Measurements from ENCODE around the gene NUTF2. TPM values are rescaled to one million over a fixed set of nuclear protein-coding genes. Genes with fewer than 3 reads are reported as not detected.

NUTF2 gene
- total and polyA plus RNA-seq, 7 experiments from 2014 or later: 34.7 to 125 (median 41.3) TPM

GRCh38 chr16:67885545-67885944 lies 38.8 kb downstream of the NUTF2 start:
- CTCF ChIA-PET: interaction anchor here (0.6 to 3.6 kb wide), 6 partner anchors 16 to 184 kb away, joined by 3 to 14 read pairs (median 3); no protein-coding TSS in a partner anchor
- Histone ChIP-seq H3K4me3 (ENCODE audit: low read length) (no peak overlapping the region), H3K4me1 (ENCODE audit: control insufficient read depth in 2 of 2, insufficient read depth in 2 of 2, low read length in 2 of 2) (no peaks in the 10 kb centered on the region), H3K27ac (ENCODE audit: low read depth, low read length) (no peak overlapping the region), H3K36me3 (ENCODE audit: control insufficient read depth in 2 of 3, insufficient read depth in 3 of 3, low read length in 3 of 3) (peaks cover 0 to 65% (median 27%) of the 10 kb centered on the region in 3 experiments), H3K9me3 (ENCODE audit: control insufficient read depth in 2 of 3, low read length in 3 of 3) (no peaks in the 10 kb centered on the region), H3K27me3 (ENCODE audit: control insufficient read depth in 2 of 2, insufficient read depth in 2 of 2, low read length in 2 of 2) (no peaks in the 10 kb centered on the region)
- H3K4me3 Mint-ChIP-seq: no peak overlapping the region
- H3K4me1 Mint-ChIP-seq: peaks cover 0 to 6% (median 0%) of the 10 kb centered on the region in 7 donors
- intact Hi-C loops (cut with micrococcal nuclease): no loop called here
- H3K36me3 Mint-ChIP-seq: peaks cover 0 to 28% (median 8%) of the 10 kb centered on the region in 5 donors
- ATAC-seq: no peak
- POLR2A ChIA-PET: interaction anchor here (0.5 to 1.3 kb wide), 3 partner anchors 11 to 155 kb away, joined by 3 to 6 read pairs (median 3); no protein-coding TSS in a partner anchor
- peaks cover 0 to 2% (median 0%) of the 10 kb centered on the region in 11 donors for H3K9me3 Mint-ChIP-seq
- peak overlapping the region in 1 of 9 donors; percentile 59 for H3K27ac Mint-ChIP-seq
- H3K27me3 Mint-ChIP-seq: no peaks in the 10 kb centered on the region
- no peak for DNase-seq

GRCh38 chr16:67885976-67886375 lies 39.2 kb downstream of the NUTF2 start:
- Mint-ChIP-seq H3K27ac (peak overlapping the region in 2 of 9 donors; percentile 59 to 63), H3K36me3 (peaks cover 0 to 27% (median 8%) of the 10 kb centered on the region in 5 donors), H3K4me3 (no peak overlapping the region), H3K4me1 (peaks cover 0 to 6% (median 0%) of the 10 kb centered on the region in 7 donors), H3K27me3 (no peaks in the 10 kb centered on the region), H3K9me3 (peaks cover 0 to 2% (median 0%) of the 10 kb centered on the region in 11 donors)
- Histone ChIP-seq H3K4me3 (ENCODE audit: low read length) (no peak overlapping the region), H3K27me3 (ENCODE audit: control insufficient read depth in 2 of 2, insufficient read depth in 2 of 2, low read length in 2 of 2) (no peaks in the 10 kb centered on the region), H3K9me3 (ENCODE audit: control insufficient read depth in 2 of 3, low read length in 3 of 3) (no peaks in the 10 kb centered on the region), H3K36me3 (ENCODE audit: control insufficient read depth in 2 of 3, insufficient read depth in 3 of 3, low read length in 3 of 3) (peaks cover 0 to 61% (median 23%) of the 10 kb centered on the region in 3 experiments), H3K27ac (ENCODE audit: low read depth, low read length) (no peak overlapping the region), H3K4me1 (ENCODE audit: control insufficient read depth in 2 of 2, insufficient read depth in 2 of 2, low read length in 2 of 2) (no peaks in the 10 kb centered on the region)
- POLR2A ChIA-PET: interaction anchor here (1.0 to 1.3 kb wide), 2 partner anchors 12 to 155 kb away, joined by 3 to 6 read pairs; no protein-coding TSS in a partner anchor
- CTCF ChIA-PET: interaction anchor here (0.6 to 1.2 kb wide), 3 partner anchors 16 to 184 kb away, joined by 3 to 6 read pairs (median 3); no protein-coding TSS in a partner anchor
- ATAC-seq (no peak), DNase-seq (no peak)
- intact Hi-C loops (cut with micrococcal nuclease): no loop called here

- no peak for DNase-seq
- no peaks in the 10 kb centered on the region for H3K9me3 ChIP-seq (ENCODE audit: control insufficient read depth in 2 of 3, low read length in 3 of 3)
- Mint-ChIP-seq H3K4me3 (no peak overlapping the region), H3K4me1 (peaks cover 0 to 6% (median 0%) of the 10 kb centered on the region in 7 donors), H3K36me3 (peaks cover 0 to 23% (median 8%) of the 10 kb centered on the region in 5 donors), H3K27ac (peak overlapping the region in 2 of 9 donors; percentile 49 to 63), H3K27me3 (no peaks in the 10 kb centered on the region), H3K9me3 (peaks cover 0 to 2% (median 0%) of the 10 kb centered on the region in 11 donors)
- H3K27me3 ChIP-seq (ENCODE audit: control insufficient read depth in 2 of 2, insufficient read depth in 2 of 2, low read length in 2 of 2): no peaks in the 10 kb centered on the region
- intact Hi-C loops (cut with micrococcal nuclease): no loop called here
- POLR2A ChIA-PET: interaction anchor here (1.0 to 1.3 kb wide), 2 partner anchors 12 to 155 kb away, joined by 3 to 6 read pairs; no protein-coding TSS in a partner anchor
- H3K4me1 ChIP-seq (ENCODE audit: control insufficient read depth in 2 of 2, insufficient read depth in 2 of 2, low read length in 2 of 2): no peaks in the 10 kb centered on the region
- no peak overlapping the region for H3K4me3 ChIP-seq (ENCODE audit: low read length)
- peaks cover 0 to 57% (median 18%) of the 10 kb centered on the region in 3 experiments for H3K36me3 ChIP-seq (ENCODE audit: control insufficient read depth in 2 of 3, insufficient read depth in 3 of 3, low read length in 3 of 3)
- ATAC-seq: no peak
- H3K27ac ChIP-seq (ENCODE audit: low read depth, low read length): no peak overlapping the region
- CTCF ChIA-PET: interaction anchor here (0.6 to 0.7 kb wide), 2 partner anchors 15 to 344 kb away, joined by 3 to 4 read pairs; no protein-coding TSS in a partner anchor
Observed at GRCh38 chr16:67886387-67886786, 39.7 kb downstream of the NUTF2 start.

DNA sequence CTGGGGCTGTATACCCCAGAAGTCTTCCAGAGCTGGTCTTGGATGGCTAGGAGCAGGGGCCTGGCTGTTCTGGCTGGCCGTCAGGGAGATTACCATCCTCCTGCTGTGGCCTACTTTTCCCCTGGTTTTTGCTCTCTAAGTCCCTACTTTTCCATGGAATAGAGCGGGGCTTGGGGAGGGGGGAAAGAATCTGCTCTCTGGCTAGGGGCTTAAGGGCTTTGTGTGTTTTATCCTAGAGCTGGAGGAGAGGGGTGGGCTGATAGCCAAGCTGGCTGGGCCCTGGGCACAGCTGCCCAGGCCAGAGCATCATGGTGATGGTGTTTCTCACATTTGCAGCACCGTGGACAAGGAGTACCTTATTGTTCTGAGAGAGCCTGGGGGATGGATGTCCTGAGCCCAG lies 41.6 kb downstream of the NUTF2 start:
- H3K4me1 ChIP-seq (ENCODE audit: control insufficient read depth in 2 of 2, insufficient read depth in 2 of 2, low read length in 2 of 2): no peaks in the 10 kb centered on the region
- no peak for ATAC-seq
- no peak overlapping the region for H3K27ac ChIP-seq (ENCODE audit: low read depth, low read length)
- Mint-ChIP-seq H3K27ac (peak overlapping the region in 1 of 9 donors; percentile 70), H3K4me3 (no peak overlapping the region), H3K4me1 (peaks cover 4 to 11% (median 9%) of the 10 kb centered on the region in 7 donors), H3K9me3 (peaks cover 0 to 2% (median 0%) of the 10 kb centered on the region in 11 donors), H3K36me3 (peaks cover 0 to 13% (median 4%) of the 10 kb centered on the region in 5 donors), H3K27me3 (no peaks in the 10 kb centered on the region)
- ChIA-PET POLR2A (interaction anchor here (1.0 to 1.8 kb wide), 2 partner anchors 10 to 15 kb away, joined by 4 read pairs; partner anchors contain the start of gene EDC4), CTCF (interaction anchor here (0.6 to 1.6 kb wide), 4 partner anchors 9 to 177 kb away, joined by 3 to 4 read pairs (median 4); no protein-coding TSS in a partner anchor)
- no peaks in the 10 kb centered on the region for H3K9me3 ChIP-seq (ENCODE audit: control insufficient read depth in 2 of 3, low read length in 3 of 3)
- H3K27me3 ChIP-seq (ENCODE audit: control insufficient read depth in 2 of 2, insufficient read depth in 2 of 2, low read length in 2 of 2): no peaks in the 10 kb centered on the region
- H3K36me3 ChIP-seq (ENCODE audit: control insufficient read depth in 2 of 3, insufficient read depth in 3 of 3, low read length in 3 of 3): peaks cover 0 to 39% (median 10%) of the 10 kb centered on the region in 3 experiments
- intact Hi-C loops (cut with micrococcal nuclease): no loop called here
- DNase-seq: no peak
- no peak overlapping the region for H3K4me3 ChIP-seq (ENCODE audit: low read length)

DNA sequence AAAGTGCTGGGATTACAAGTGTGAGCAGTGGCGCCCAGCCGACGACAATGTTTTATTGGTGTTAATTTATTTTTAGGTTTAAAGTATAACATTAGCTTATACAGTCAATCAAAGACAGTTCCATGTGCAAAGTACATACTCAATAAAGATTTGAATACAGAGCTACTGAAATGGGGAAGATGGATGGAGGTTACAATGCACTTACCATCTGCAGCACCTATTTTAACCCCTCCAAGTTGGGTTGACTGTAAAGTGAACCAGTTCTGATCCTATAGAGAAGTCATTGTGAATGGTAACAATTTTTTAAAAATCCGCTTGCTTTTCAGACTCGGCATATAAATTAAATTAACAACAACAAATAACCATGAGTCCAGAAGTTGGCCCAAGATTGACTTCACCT lies 45.6 kb downstream of the NUTF2 start:
- peak overlapping the region; percentile 77 to 98 (median 91) for H3K27ac Mint-ChIP-seq
- peak overlapping the region; percentile 94 for H3K27ac ChIP-seq (ENCODE audit: low read depth, low read length)
- H3K36me3 ChIP-seq (ENCODE audit: control insufficient read depth in 2 of 3, insufficient read depth in 3 of 3, low read length in 3 of 3): peaks cover 0 to 4% (median 0%) of the 10 kb centered on the region in 3 experiments
- no peaks in the 10 kb centered on the region for H3K9me3 Mint-ChIP-seq
- H3K4me1 Mint-ChIP-seq: peaks cover 20 to 45% (median 32%) of the 10 kb centered on the region in 7 donors
- H3K36me3 Mint-ChIP-seq: peaks cover 0 to 4% (median 0%) of the 10 kb centered on the region in 5 donors
- peaks cover 12 to 15% of the 10 kb centered on the region in 2 donors for H3K4me1 ChIP-seq (ENCODE audit: control insufficient read depth in 2 of 2, insufficient read depth in 2 of 2, low read length in 2 of 2)
- H3K4me3 Mint-ChIP-seq: peak overlapping the region; percentile 86 to 97 (median 94)
- peak overlapping the region; percentile 54 for H3K4me3 ChIP-seq (ENCODE audit: low read length)
- POLR2A ChIA-PET: interaction anchor here (0.6 to 2.7 kb wide), 11 partner anchors 10 to 353 kb away, joined by 3 to 25 read pairs (median 4); partner anchors contain the start of genes EDC4, PLA2G15, PSMB10 and RANBP10
- H3K9me3 ChIP-seq (ENCODE audit: control insufficient read depth in 2 of 3, low read length in 3 of 3): no peaks in the 10 kb centered on the region
- DNase-seq (no peak), ATAC-seq (no peak)
- no peaks in the 10 kb centered on the region for H3K27me3 ChIP-seq (ENCODE audit: control insufficient read depth in 2 of 2, insufficient read depth in 2 of 2, low read length in 2 of 2)
- intact Hi-C loops (cut with micrococcal nuclease): loop anchor here (2.0 to 10.0 kb wide), 7 partner anchors 50 to 418 kb away; partner anchors contain the start of genes ACD (in 1 of the 2), ATP6V0D1 (in 1 of the 2), C16orf86 (in 1 of the 2) and DPEP3 (in 1 of the 2)
- CTCF ChIA-PET: interaction anchor here (1.4 to 3.0 kb wide), 2 partner anchors 9 to 10 kb away, joined by 3 to 9 read pairs; no protein-coding TSS in a partner anchor
- H3K27me3 Mint-ChIP-seq: no peaks in the 10 kb centered on the region

DNA sequence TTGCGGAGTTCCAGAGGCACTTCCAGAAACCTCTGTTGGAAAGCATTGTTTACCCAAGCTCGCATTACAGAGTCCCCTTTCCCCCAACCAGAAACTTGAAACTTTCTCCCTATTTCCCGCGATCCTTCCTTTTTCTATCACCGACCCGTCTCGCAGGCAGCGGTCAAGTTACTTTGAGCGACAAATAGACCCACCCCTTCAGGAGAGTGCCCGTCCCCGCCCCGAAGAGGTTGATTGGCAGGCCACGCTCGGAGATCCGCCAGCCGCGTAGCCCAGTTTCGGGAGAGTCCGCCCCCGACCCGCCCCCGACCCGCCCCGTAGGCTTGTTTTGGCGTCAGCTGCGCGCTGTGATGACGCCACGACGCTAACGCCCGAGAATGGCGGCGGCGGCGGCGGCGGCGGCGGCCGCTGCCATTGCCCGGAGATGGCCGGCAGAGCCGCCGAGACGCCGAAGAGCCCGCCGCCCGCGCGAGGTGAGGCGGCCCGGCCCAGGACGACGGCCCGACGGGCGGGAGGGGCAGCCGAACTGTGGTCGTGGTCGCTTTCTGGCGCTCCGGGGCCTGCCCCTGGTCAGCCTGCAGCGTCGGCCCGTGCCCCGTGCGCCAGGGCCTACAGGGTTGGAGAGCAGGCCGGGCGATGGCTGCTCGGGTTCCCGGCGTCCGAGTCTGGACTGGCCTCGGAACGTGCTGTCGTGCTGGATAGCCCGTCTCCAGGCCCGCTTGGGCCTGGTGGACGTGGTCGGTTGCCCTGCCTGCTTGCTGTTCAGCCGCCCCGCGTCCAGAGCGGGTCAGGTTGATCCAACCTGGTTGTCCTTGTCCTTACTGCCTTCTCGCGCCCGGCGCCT lies 46.4 kb downstream of the NUTF2 start, which contains the start of gene PSKH1:
TSS of gene PSKH1 (plus strand) at position 356 of the 844 bp plus-strand sequence. CDS start 15,496 bp downstream, outside the sequence.
- Mint-ChIP-seq H3K27ac (peak within 1 kb of the TSS; percentile 85 to 98 (median 97)), H3K4me3 (peak within 1 kb of the TSS; percentile 86 to 97 (median 94)), H3K36me3 (peaks cover 0 to 4% (median 0%) of the 10 kb centered on the region in 5 donors), H3K27me3 (no peaks in the 10 kb centered on the region), H3K9me3 (no peaks in the 10 kb centered on the region), H3K4me1 (peaks cover 22 to 48% (median 35%) of the 10 kb centered on the region in 7 donors)
- H3K9me3 ChIP-seq (ENCODE audit: control insufficient read depth in 2 of 3, low read length in 3 of 3): no peaks in the 10 kb centered on the region
- CTCF ChIA-PET: interaction anchor here (3.0 kb wide), 1 partner anchor 9 kb away, joined by 9 read pairs; no protein-coding TSS in a partner anchor
- intact Hi-C loops (cut with micrococcal nuclease): loop anchor here (1.0 to 10.0 kb wide), 18 partner anchors 20 to 555 kb away; partner anchors contain the start of genes ACD (in 2 of the 2), CTCF (in 2 of the 2), PARD6A (in 2 of the 2) and RANBP10 (in 2 of the 2)
- peaks cover 12 to 15% of the 10 kb centered on the region in 2 donors for H3K4me1 ChIP-seq (ENCODE audit: control insufficient read depth in 2 of 2, insufficient read depth in 2 of 2, low read length in 2 of 2)
- DNase-seq (peak; percentile 77 to 92 (median 84)), ATAC-seq (peak; percentile 99)
- no peaks in the 10 kb centered on the region for H3K27me3 ChIP-seq (ENCODE audit: control insufficient read depth in 2 of 2, insufficient read depth in 2 of 2, low read length in 2 of 2)
- H3K36me3 ChIP-seq (ENCODE audit: control insufficient read depth in 2 of 3, insufficient read depth in 3 of 3, low read length in 3 of 3): peaks cover 0 to 4% (median 0%) of the 10 kb centered on the region in 3 experiments
- peak within 1 kb of the TSS; percentile 94 for H3K27ac ChIP-seq (ENCODE audit: low read depth, low read length)
- POLR2A ChIA-PET: interaction anchor here (0.6 to 2.7 kb wide), 16 partner anchors 11 to 352 kb away, joined by 3 to 25 read pairs (median 4); partner anchors contain the start of genes EDC4, PLA2G15, PSMB10 and RANBP10
- peak within 1 kb of the TSS; percentile 89 for H3K4me3 ChIP-seq (ENCODE audit: low read length)

All from naive thymus-derived CD4-positive, alpha-beta T cell (primary cell).